Left lung (tissue), 10 donors: Measurements from ENCODE around the gene YIPF4. TPM values are rescaled to one million over a fixed set of nuclear protein-coding genes. Genes with fewer than 3 reads are reported as not detected.
"Not testable (repeated sequence)": the region's sequence is repeated elsewhere in the genome, so short reads cannot be mapped to it uniquely, and the experiment has no call there.

ENCODE experiments used
- ATAC-seq: fragments of 200-7000 bp; cut with Tn5 transposase; one replicate; pipeline ENCODE4 v1.9.1; 2020; ENCODE audit warnings: moderate library complexity
- DNase-seq, 4 donors: peaks; one replicate each; pipeline ENCODE4 v3.0.0-alpha.2; 2013 to 2020
- H3K27ac ChIP-seq, 2 donors: fragments of 200-600 bp; sonication (generic) in 1 of 2; one replicate each; pipeline versions ENCODE4 v1.5.0 to v1.8.0; 2020 to 2021
- H3K27me3 ChIP-seq, 2 donors: fragments of 200-600 bp; sonication (generic) in 1 of 2; one replicate each; pipeline versions ENCODE4 v1.5.0 to v1.8.0; 2020 to 2021
- H3K36me3 ChIP-seq, 2 donors: fragments of 200-600 bp; sonication (generic) in 1 of 2; one replicate each; pipeline versions ENCODE4 v1.5.0 to v1.8.0; 2020 to 2021
- H3K4me1 ChIP-seq, 2 donors: fragments of 200-600 bp; one replicate each; pipeline ENCODE4 v1.8.0; 2021
- H3K4me3 ChIP-seq, 2 donors: fragments of 200-600 bp; sonication (generic) in 1 of 2; one replicate each; pipeline versions ENCODE4 v1.5.0 to v1.8.0; 2020 to 2021; ENCODE audit warnings: mild to moderate bottlenecking in 1 of 2
- H3K9me3 ChIP-seq, 2 donors: fragments of 200-600 bp; sonication (generic) in 1 of 2; one replicate each; pipeline versions ENCODE4 v1.5.0 to v1.8.0; 2020 to 2021
- intact Hi-C, 2 donors: fragments of 100-400 bp; cut with DNase I; formaldehyde crosslinking; loops; one replicate each; pipeline versions ENCODE4 v1.11.2 to v1.14.2; 2022
- polyA plus RNA-seq, 6 donors: library from polyadenylated mRNA; unstranded; fragments of 120-200 nt; gene quantifications; one replicate each; pipeline ENCODE4 v1.2.1, GENCODE V29; 2013; ENCODE audit not compliant: insufficient read length in 6 of 6
- total RNA-seq, 2 donors: library from RNA; stranded (reverse); fragmentation: NEBNext Ultra II Directional; extraction: Animal tissue kit (Norgen Biotek cat#: 25700); gene quantifications; one replicate each; pipeline ENCODE4 v1.2.1, GENCODE V29; 2021
- TF ChIP-seq, protein P1 (sequence below), 2 donors: fragments of 200-600 bp; sonication (generic) in 1 of 2; IDR thresholded peaks; one replicate each; pipeline versions ENCODE4 v1.5.0 to v1.8.0; 2021; ENCODE audit warnings: antibody characterized with exemption in 2 of 2
- donor health status: DM: no; HTN: yes; CAD: no.
- donor health status: DM: no; HTN: no; CAD: no.

The YIPF4 gene
- total and polyA plus RNA-seq, 8 donors = 50.5 to 68.1 (median 56.2) TPM

DNA sequence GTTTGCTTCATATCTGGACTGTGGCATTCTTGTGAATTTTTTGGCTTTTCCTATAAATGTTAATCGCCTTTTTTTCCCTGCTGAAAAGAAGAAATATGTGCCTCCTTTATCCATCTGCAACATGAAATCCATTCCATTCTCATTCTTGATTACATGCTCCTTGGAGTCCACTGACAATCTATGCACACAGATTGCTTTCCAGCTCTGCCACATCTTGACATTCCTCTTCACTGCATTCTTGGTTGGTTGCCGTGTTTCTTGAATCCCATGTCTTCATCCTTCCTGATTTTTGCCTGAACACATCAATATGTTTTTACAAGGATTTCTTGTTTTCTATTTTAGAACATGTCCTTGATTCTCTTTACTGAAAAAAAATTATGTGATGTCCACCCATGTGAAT is 52.4 kb downstream of the YIPF4 start:
- no peak for DNase-seq
- no peaks in the 10 kb centered on the region for H3K4me1 ChIP-seq
- H3K27ac ChIP-seq = no peak overlapping the region
- intact Hi-C loops = no loop called here
- H3K4me3 ChIP-seq = no peak overlapping the region
- H3K9me3 ChIP-seq = no peaks in the 10 kb centered on the region
- TF ChIP-seq, protein P1, sequence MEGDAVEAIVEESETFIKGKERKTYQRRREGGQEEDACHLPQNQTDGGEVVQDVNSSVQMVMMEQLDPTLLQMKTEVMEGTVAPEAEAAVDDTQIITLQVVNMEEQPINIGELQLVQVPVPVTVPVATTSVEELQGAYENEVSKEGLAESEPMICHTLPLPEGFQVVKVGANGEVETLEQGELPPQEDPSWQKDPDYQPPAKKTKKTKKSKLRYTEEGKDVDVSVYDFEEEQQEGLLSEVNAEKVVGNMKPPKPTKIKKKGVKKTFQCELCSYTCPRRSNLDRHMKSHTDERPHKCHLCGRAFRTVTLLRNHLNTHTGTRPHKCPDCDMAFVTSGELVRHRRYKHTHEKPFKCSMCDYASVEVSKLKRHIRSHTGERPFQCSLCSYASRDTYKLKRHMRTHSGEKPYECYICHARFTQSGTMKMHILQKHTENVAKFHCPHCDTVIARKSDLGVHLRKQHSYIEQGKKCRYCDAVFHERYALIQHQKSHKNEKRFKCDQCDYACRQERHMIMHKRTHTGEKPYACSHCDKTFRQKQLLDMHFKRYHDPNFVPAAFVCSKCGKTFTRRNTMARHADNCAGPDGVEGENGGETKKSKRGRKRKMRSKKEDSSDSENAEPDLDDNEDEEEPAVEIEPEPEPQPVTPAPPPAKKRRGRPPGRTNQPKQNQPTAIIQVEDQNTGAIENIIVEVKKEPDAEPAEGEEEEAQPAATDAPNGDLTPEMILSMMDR (IDR thresholded peaks at IDR 0.05) = no peak
- no peaks in the 10 kb centered on the region for H3K27me3 ChIP-seq
- no peaks in the 10 kb centered on the region for H3K36me3 ChIP-seq
- no peak for ATAC-seq

DNA sequence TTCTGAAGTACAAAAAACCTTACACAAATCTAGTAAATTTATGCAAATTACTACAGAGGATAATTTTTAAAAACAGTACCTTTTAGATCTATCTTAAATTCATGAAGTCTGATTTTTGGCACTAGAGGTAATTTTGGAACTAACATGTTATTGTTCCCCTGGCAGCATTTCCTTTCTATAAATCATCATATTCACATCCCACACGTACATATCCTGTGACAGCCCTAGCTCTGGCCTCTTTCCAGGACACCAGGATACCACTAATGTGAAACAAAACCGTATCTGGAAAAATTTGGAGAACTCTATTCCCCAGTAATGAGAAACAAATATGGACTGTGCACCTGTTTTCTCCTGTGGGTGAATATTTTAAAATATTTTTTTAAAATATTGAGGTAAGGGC is 65.1 kb downstream of the YIPF4 start:
- DNase-seq = peak in 1 of 4 donors; percentile 29
- no peaks in the 10 kb centered on the region for H3K27me3 ChIP-seq
- no peaks in the 10 kb centered on the region for H3K9me3 ChIP-seq
- ATAC-seq = no peak
- TF ChIP-seq, protein P1 (IDR thresholded peaks at IDR 0.05) = no peak
- no peaks in the 10 kb centered on the region for H3K36me3 ChIP-seq
- H3K4me3 ChIP-seq = no peak overlapping the region
- no peak overlapping the region for H3K27ac ChIP-seq
- no peaks in the 10 kb centered on the region for H3K4me1 ChIP-seq
- intact Hi-C loops = no loop called here

DNA sequence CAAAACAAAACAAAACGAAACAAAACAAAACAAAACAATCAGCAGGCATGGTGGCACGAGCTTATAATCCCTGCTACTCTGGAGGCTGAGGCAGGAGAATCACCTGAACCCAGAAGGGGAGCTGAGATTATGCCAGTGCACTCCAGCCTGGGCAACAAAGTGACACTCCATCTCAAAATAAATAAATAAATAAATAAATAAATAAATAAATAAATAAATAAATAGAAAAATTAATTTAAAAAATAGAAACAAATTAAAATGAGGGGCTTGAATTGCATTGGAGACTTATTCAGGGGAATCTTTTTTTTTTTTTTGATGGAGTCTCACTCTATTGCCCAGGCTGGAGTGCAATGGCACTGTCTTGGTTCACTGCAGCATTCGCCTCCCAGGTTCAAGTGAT is 73.1 kb downstream of the YIPF4 start:
- H3K27me3 ChIP-seq, H3K36me3 ChIP-seq, H3K27ac ChIP-seq, intact Hi-C loops, H3K4me1 ChIP-seq, ATAC-seq, H3K9me3 ChIP-seq, DNase-seq, H3K4me3 ChIP-seq: not testable (repeated sequence)

DNA sequence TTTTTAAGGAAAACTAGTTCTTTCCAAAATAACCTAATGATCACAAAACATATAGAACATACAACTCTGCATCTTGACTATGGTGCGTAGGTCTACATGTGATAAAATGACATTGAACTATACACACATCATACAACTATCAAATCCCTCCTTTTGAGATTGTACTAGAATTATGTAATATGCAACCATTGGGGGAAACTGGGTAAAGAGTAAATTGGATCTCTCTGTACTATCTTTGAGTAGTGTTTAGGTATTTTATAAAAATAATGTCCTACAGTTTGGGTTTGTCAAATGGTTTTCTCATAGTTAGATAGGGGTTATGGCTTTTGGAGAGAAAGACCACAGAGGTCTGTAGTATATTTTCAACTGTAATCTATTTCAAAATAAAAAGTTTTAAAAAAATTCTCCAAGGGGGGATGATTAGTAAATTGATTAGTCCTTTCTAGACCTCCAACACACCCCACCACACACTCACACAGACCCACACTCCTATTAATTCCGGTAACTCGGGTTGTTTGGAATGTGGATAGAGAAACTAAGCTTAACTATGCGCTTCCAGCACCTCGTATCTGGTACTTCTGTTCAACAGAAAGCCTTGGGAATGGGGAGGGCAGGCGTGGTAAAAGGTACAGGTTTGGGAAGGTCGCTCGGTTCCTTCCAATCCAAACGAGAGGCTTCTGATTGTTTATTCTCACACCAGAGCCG is 78.4 kb downstream of the YIPF4 start:
- Histone ChIP-seq H3K4me3 (peak overlapping the region; percentile 99), H3K27ac (peak overlapping the region; percentile 93 to 94), H3K36me3 (no peaks in the 10 kb centered on the region), H3K4me1 (peaks cover 0 to 36% of the 10 kb centered on the region in 2 donors), H3K27me3 (no peaks in the 10 kb centered on the region), H3K9me3 (no peaks in the 10 kb centered on the region)
- ATAC-seq = no peak
- intact Hi-C loops = no loop called here
- DNase-seq = no peak
- TF ChIP-seq, protein P1 (IDR thresholded peaks at IDR 0.05) = no peak

DNA sequence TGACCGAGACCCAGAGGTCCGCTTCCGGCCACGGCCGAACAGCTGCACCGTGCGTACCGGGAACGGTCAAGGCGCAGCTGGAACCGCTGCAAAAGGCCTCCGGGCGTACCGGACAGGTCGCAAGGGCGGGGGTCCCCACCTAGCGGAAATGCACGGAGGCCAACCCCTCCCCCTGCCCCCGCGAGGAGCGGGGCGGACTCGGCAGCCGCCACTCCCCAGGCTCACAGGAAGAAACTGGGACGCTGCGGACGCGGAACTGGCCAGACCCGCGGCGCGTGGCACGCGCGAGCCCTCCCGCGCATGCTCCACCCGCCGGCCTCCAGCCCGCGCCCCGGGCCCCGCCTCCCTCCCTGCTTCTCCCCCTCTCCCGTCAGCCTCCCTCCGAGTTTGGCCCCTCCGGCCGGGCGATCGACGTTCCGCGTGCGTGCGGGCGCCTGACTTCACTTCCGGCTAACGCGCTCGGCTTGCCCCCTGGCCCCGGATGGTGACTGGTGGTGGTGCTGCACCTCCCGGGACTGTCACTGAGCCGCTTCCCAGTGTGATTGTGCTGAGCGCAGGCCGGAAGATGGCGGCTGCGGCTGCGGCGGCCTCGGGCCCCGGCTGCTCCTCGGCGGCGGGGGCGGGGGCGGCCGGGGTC is 79.1 kb downstream of the YIPF4 start, which contains the start of gene BIRC6:
TSS of gene BIRC6 (plus strand) at position 343 of the 637 bp plus-strand sequence. CDS start at position 482, 139 bp downstream.
- Histone ChIP-seq H3K27ac (peak within 1 kb of the TSS; percentile 93 to 94), H3K9me3 (no peaks in the 10 kb centered on the region), H3K27me3 (no peaks in the 10 kb centered on the region), H3K4me1 (peaks cover 0 to 39% of the 10 kb centered on the region in 2 donors), H3K4me3 (peak within 1 kb of the TSS; percentile 99), H3K36me3 (no peaks in the 10 kb centered on the region)
- intact Hi-C loops = no loop called here
- peak; percentile 96 for ATAC-seq
- TF ChIP-seq, protein P1 (IDR thresholded peaks at IDR 0.05) = peak in 1 of 2 donors; percentile 35
- DNase-seq = peak; percentile 95 to 100 (median 98)
